ENCODE data around the gene NDUFB5. TPM values are rescaled to one million over a fixed set of nuclear protein-coding genes. Genes with fewer than 3 reads are reported as not detected.
A peak's percentile ranks its signal among the peaks of the same experiment; 100 is the strongest.

Gene NDUFB5
- total RNA-seq, 1 experiment from 2014 or later, result 95.6 TPM

- DNase-seq (ENCODE audit: low spot score) (no peak), ATAC-seq (no peak)
- POLR2A ChIA-PET, result no interaction called here
- no peaks in the 10 kb centered on the region for H3K9me3 Mint-ChIP-seq
- no peak for TF ChIP-seq CBFB (CRISPR knock-in tag; IDR thresholded peaks at IDR 0.05; ENCODE audit: low read depth)
- peak; percentile 69; the same call in 1 of the 2 replicates for TF ChIP-seq ZNF121 (CRISPR knock-in tag; IDR thresholded peaks at IDR 0.05)
- H3K4me3 Mint-ChIP-seq, result no peak overlapping the region
- H3K27ac Mint-ChIP-seq, result no peak overlapping the region
- H3K36me3 Mint-ChIP-seq, result peaks cover 62% of the 10 kb centered on the region
- H3K4me1 Mint-ChIP-seq, result no peaks in the 10 kb centered on the region; the same call in 1 of the 2 replicates
- CTCF ChIA-PET, result interaction anchor here (1.0 kb wide), 1 partner anchor 27 kb away, joined by 3 read pairs; no protein-coding TSS in a partner anchor
- no peaks in the 10 kb centered on the region for H3K27me3 Mint-ChIP-seq (ENCODE audit: low read depth)
Observed at GRCh38 chr3:179622023-179622422, 17.4 kb downstream of the NDUFB5 start.

- no peaks in the 10 kb centered on the region; the same call in 1 of the 2 replicates for H3K4me1 Mint-ChIP-seq
- no peak overlapping the region for H3K4me3 Mint-ChIP-seq
- ChIA-PET POLR2A (interaction anchor here (0.7 kb wide), 1 partner anchor 29 kb away, joined by 4 read pairs; no protein-coding TSS in a partner anchor), CTCF (no interaction called here)
- peaks cover 48% of the 10 kb centered on the region for H3K36me3 Mint-ChIP-seq
- H3K9me3 Mint-ChIP-seq, result no peaks in the 10 kb centered on the region
- TF ChIP-seq ZBTB21 (CRISPR knock-in tag; IDR thresholded peaks at IDR 0.05; ENCODE audit: borderline replicate concordance), result no peak
- no peak for TF ChIP-seq NFYB (CRISPR knock-in tag; conservative IDR thresholded peaks at IDR 0.05; ENCODE audit: low read depth)
- TF ChIP-seq IRF2 (CRISPR knock-in tag; IDR thresholded peaks at IDR 0.05; ENCODE audit: borderline replicate concordance, low read depth), result no peak
- no peak for TF ChIP-seq TEAD4 (CRISPR knock-in tag; IDR thresholded peaks at IDR 0.05)
- no peak for TF ChIP-seq CDX4 (CRISPR knock-in tag; IDR thresholded peaks at IDR 0.05; ENCODE audit: borderline replicate concordance)
- no peak for TF ChIP-seq ATF1 (CRISPR knock-in tag; IDR thresholded peaks at IDR 0.05)
- TF ChIP-seq GTF2I (CRISPR knock-in tag; conservative IDR thresholded peaks at IDR 0.05), result no peak
- TF ChIP-seq ZNF416 (CRISPR knock-in tag; IDR thresholded peaks at IDR 0.05), result no peak
- TF ChIP-seq USF2 (CRISPR knock-in tag; IDR thresholded peaks at IDR 0.05), result no peak
- H3K27me3 Mint-ChIP-seq (ENCODE audit: low read depth), result no peaks in the 10 kb centered on the region
- ATAC-seq (no peak), DNase-seq (ENCODE audit: low spot score) (no peak)
- H3K27ac Mint-ChIP-seq, result no peak overlapping the region
Observed at GRCh38 chr3:179624451-179624850, 19.9 kb downstream of the NDUFB5 start.

- H3K27ac Mint-ChIP-seq, result no peak overlapping the region
- no peak overlapping the region for H3K4me3 Mint-ChIP-seq
- DNase-seq (ENCODE audit: low spot score) (no peak), ATAC-seq (no peak)
- peaks cover under 1% of the 10 kb centered on the region; the same call in 1 of the 2 replicates for H3K36me3 Mint-ChIP-seq
- CTCF ChIA-PET, result interaction anchor here (1.4 kb wide), 1 partner anchor 19 kb away, joined by 6 read pairs; no protein-coding TSS in a partner anchor
- no peaks in the 10 kb centered on the region for H3K9me3 Mint-ChIP-seq
- TF ChIP-seq FOXJ3 (CRISPR knock-in tag; IDR thresholded peaks at IDR 0.05; ENCODE audit: borderline replicate concordance), result no peak
- no peak for TF ChIP-seq USF1 (CRISPR knock-in tag; IDR thresholded peaks at IDR 0.05)
- TF ChIP-seq E2F4 (CRISPR knock-in tag; IDR thresholded peaks at IDR 0.05; ENCODE audit: borderline replicate concordance, low read depth), result no peak
- no peak for TF ChIP-seq ERG (CRISPR knock-in tag; IDR thresholded peaks at IDR 0.05)
- TF ChIP-seq SMAD3 (CRISPR knock-in tag; IDR thresholded peaks at IDR 0.05; ENCODE audit: borderline replicate concordance), result no peak
- TF ChIP-seq ZNF138 (CRISPR knock-in tag; conservative IDR thresholded peaks at IDR 0.05), result no peak
- TF ChIP-seq NR1H2 (CRISPR knock-in tag; IDR thresholded peaks at IDR 0.05), result no peak
- TF ChIP-seq HMGXB4 (CRISPR knock-in tag; IDR thresholded peaks at IDR 0.05), result no peak
- TF ChIP-seq MXD4 (CRISPR knock-in tag; IDR thresholded peaks at IDR 0.05; ENCODE audit: borderline replicate concordance), result no peak
- no peak for TF ChIP-seq ZMAT4 (CRISPR knock-in tag; IDR thresholded peaks at IDR 0.05)
- no peak for TF ChIP-seq NFATC4 (CRISPR knock-in tag; IDR thresholded peaks at IDR 0.05)
- no peak for TF ChIP-seq TEAD4 (CRISPR knock-in tag; IDR thresholded peaks at IDR 0.05)
- TF ChIP-seq PRRX2 (CRISPR knock-in tag; IDR thresholded peaks at IDR 0.05), result no peak
- TF ChIP-seq TP53 (CRISPR knock-in tag; IDR thresholded peaks at IDR 0.05), result no peak
- TF ChIP-seq ATF1 (CRISPR knock-in tag; IDR thresholded peaks at IDR 0.05), result no peak
- TF ChIP-seq ZNF121 (CRISPR knock-in tag; IDR thresholded peaks at IDR 0.05), result no peak
- no peak for TF ChIP-seq GTF2I (CRISPR knock-in tag; conservative IDR thresholded peaks at IDR 0.05)
- TF ChIP-seq OVOL2 (CRISPR knock-in tag; IDR thresholded peaks at IDR 0.05; ENCODE audit: borderline replicate concordance), result no peak
- TF ChIP-seq NR2C2 (CRISPR knock-in tag; IDR thresholded peaks at IDR 0.05), result no peak
- H3K4me1 Mint-ChIP-seq, result peaks cover 3% of the 10 kb centered on the region
- POLR2A ChIA-PET, result no interaction called here
- H3K27me3 Mint-ChIP-seq (ENCODE audit: low read depth), result no peaks in the 10 kb centered on the region
Observed at GRCh38 chr3:179630753-179631451, 26.3 kb downstream of the NDUFB5 start.

Measured in WTC11 (cell line).